Brain microvascular endothelial cell (primary cell): ENCODE measurements around the gene ADPRHL1.

Experiments
- DNase-seq: peaks from one replicate; pipeline ENCODE4 v3.0.0-alpha.2; 2020
- H3K27ac ChIP-seq: fragments of 250-450 bp; sonication (Bioruptor Pico); 2 replicates; pipeline ENCODE4 v1.5.1; 2020; ENCODE audit warnings: mild to moderate bottlenecking, moderate library complexity
- H3K27me3 ChIP-seq: fragments of 250-450 bp; sonication (Bioruptor Pico); replicated peaks from 2 replicates; pipeline ENCODE4 v1.5.1; 2020; ENCODE audit warnings: mild to moderate bottlenecking
- H3K36me3 ChIP-seq: fragments of 250-450 bp; sonication (Bioruptor Pico); replicated peaks from 2 replicates; pipeline ENCODE4 v1.5.1; 2020; ENCODE audit warnings: mild to moderate bottlenecking
- H3K4me3 ChIP-seq: 2 replicates; pipeline ENCODE4 v1.5.1; 2011; ENCODE audit warnings: low read depth, mild to moderate bottlenecking, control low read depth, low read length, moderate library complexity
- in situ Hi-C: cut with HindIII; loops from 2 replicates; pipeline ENCODE4 v1.10.0; 2017; ENCODE audit warnings: low sequenced_read_pairs, low pct_ligation_motif_present
- TF ChIP-seq, protein P1 (sequence below): IDR thresholded peaks from 2 replicates; pipeline ENCODE4 v1.5.1; 2011; ENCODE audit warnings: low read depth, mild to moderate bottlenecking, moderate library complexity, low read length, control low read depth, inconsistent platforms; ENCODE audit errors: missing control alignments

Gene ADPRHL1

DNA sequence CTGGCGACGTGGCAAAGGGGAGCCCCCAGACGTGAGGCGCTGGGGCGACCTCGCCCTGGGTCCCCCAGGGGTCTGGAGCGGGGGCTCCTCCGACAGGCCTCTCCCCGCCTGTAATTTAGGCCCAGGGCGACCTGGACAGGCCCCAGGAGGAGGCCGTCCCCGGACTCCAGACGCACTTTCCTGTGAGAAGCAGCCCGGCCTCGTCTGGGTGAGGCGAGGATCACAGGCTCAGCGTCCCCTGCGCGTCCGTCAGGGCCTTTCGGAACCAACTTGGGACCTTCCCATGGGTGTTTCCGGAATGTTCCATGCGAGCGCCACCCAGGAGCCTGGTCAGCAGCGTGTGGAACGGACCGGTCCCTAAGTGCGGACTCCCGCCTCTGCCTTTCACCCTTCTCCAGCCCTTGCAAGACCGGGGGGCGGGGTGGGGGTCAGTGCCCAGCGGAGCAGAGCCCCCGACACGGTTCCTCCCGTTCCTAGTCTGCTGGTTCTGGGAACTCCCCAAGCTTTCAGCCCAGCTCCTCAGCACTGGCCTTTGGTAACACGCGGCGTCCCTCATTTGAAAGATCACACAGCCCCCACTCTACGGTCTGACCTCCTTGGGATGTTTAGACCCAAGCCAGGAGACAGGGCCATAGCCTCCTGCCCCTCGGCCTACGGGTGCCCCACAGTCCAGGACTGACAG, 88.2 kb downstream of the ADPRHL1 start:
- no peak overlapping the region for H3K4me3 ChIP-seq
- no peak for DNase-seq

DNA sequence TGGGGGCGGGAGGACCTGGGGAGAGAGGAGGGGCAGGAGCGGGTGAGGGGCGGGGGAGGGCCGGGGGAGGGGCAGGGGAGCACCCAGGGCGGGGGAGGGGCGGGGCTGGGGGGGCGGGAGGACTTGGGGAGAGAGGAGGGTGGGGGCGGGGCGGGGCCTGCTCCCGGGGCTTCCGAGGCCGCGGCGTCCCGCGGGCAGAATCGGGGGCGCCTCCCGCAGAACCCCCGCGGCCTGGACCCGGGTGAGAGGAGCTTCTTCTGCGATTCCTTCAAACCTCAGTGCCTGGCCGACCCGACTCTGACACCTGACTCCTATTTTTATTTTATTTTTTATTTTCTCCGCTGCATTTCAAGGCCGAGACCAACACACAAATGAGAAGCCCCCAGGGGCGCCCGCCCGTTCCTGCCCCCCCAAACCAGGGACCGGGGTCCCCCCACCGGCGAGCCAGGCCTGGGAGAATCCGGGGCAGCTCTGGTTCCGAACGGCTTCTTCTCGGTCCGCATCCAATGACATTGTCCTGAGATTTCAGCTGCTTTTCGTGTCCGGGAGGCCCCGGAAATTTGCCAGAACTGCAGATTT, 88.9 kb downstream of the ADPRHL1 start:
- H3K4me3 ChIP-seq, result peak overlapping the region; percentile 27
- in situ Hi-C loops, result no loop called here
- no peaks in the 10 kb centered on the region for H3K36me3 ChIP-seq
- TF ChIP-seq, protein P1, sequence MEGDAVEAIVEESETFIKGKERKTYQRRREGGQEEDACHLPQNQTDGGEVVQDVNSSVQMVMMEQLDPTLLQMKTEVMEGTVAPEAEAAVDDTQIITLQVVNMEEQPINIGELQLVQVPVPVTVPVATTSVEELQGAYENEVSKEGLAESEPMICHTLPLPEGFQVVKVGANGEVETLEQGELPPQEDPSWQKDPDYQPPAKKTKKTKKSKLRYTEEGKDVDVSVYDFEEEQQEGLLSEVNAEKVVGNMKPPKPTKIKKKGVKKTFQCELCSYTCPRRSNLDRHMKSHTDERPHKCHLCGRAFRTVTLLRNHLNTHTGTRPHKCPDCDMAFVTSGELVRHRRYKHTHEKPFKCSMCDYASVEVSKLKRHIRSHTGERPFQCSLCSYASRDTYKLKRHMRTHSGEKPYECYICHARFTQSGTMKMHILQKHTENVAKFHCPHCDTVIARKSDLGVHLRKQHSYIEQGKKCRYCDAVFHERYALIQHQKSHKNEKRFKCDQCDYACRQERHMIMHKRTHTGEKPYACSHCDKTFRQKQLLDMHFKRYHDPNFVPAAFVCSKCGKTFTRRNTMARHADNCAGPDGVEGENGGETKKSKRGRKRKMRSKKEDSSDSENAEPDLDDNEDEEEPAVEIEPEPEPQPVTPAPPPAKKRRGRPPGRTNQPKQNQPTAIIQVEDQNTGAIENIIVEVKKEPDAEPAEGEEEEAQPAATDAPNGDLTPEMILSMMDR, result no peak
- peaks cover 16% of the 10 kb centered on the region for H3K27me3 ChIP-seq
- no peak overlapping the region for H3K27ac ChIP-seq
- DNase-seq, result no peak

More for the DNA sequence above, 88.2 kb downstream of the ADPRHL1 start:
- in situ Hi-C loops, result no loop called here
- TF ChIP-seq, protein P1, result no peak
- Histone ChIP-seq H3K27me3 (peaks cover 16% of the 10 kb centered on the region), H3K27ac (no peak overlapping the region), H3K36me3 (no peaks in the 10 kb centered on the region)

DNA sequence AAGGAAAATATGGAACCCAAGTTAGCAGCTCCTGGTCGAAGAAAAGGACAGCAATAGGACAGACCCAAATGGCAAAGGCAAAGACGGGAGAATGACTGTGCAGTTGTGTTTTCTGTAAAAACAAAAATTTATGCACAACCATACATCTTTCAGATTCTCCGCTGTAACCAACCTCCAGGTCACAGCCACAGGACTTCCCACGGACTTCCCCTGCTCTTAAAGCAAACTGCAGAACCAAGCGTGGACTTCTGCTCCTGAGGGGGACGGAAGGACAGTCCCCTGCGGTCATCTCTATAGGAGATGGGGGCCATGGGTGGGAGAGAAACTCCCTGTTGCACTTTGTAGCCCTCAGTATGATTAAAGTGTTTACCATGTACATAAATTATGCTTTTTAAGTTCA, 91.9 kb downstream of the ADPRHL1 start:
- in situ Hi-C loops, result no loop called here
- TF ChIP-seq, protein P1, result no peak
- no peak for DNase-seq
- H3K27ac ChIP-seq, result no peak overlapping the region
- no peak overlapping the region for H3K4me3 ChIP-seq
- peaks cover 16% of the 10 kb centered on the region for H3K27me3 ChIP-seq
- no peaks in the 10 kb centered on the region for H3K36me3 ChIP-seq

DNA sequence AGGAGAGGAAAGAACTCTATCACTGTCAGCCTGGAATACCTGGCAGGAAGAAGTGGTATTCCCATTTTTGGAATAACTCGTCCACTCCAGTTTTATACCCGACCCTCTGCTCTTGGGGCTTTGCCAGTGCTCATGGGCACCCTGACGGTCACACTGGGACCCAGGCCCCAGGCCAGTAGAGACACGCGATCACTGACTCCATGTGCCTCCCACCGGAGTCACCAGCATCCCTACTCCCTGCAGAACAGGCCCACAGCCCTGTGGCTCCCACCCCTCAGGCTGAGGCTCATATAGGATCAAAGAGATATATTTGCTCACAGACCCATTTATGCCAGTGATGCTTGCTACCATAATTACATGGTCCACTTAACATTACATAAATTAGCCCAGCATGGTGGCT, 92.8 kb downstream of the ADPRHL1 start:
- no peaks in the 10 kb centered on the region for H3K36me3 ChIP-seq

DNA sequence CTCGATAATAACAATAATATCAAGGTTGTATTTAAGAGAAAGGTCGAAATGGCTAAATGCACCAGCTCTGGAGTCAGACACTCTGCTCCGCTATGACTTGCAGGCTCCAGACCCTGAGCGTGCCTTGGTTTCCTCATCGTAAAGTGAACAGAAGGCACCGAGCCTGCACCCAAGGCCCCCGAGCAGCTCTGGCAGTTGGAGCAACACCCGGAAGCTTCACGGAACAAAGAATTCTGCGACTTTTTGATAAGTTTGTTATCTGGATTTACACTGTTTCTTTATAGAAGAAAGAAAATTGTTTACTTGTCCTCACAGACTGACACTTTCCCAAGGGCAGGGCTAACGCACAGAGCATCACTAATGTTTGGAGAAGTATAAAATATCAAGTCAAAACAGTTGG, 93.7 kb downstream of the ADPRHL1 start:
- DNase-seq, result no peak
- H3K36me3 ChIP-seq, result no peaks in the 10 kb centered on the region
- H3K27ac ChIP-seq, result no peak overlapping the region
- in situ Hi-C loops, result no loop called here
- H3K27me3 ChIP-seq, result peaks cover 16% of the 10 kb centered on the region
- TF ChIP-seq, protein P1, result no peak
- no peak overlapping the region for H3K4me3 ChIP-seq

More for the DNA sequence above, 92.8 kb downstream of the ADPRHL1 start:
- H3K4me3 ChIP-seq, result no peak overlapping the region
- in situ Hi-C loops, result no loop called here
- H3K27me3 ChIP-seq, result peaks cover 16% of the 10 kb centered on the region
- TF ChIP-seq, protein P1, result no peak
- no peak overlapping the region for H3K27ac ChIP-seq
- DNase-seq, result no peak
